ENCODE measurements around the gene NCEH1.

The NCEH1 gene

GRCh38 chr3:172692751-172693338 is 18.0 kb downstream of the NCEH1 start:
- Histone ChIP-seq H3K9me3 (ENCODE audit: control insufficient read depth, insufficient read depth, low read length) (no peaks in the 10 kb centered on the region), H3K4me2 (ENCODE audit: low read length) (peak overlapping the region; percentile 20), H3K27ac (ENCODE audit: low read depth, low read length) (no peak overlapping the region), H3F3A (ENCODE audit: control insufficient read depth, insufficient read depth) (peaks cover 6% of the 10 kb centered on the region; the same call in 1 of the 2 replicates), H3K9me2 (replicated peaks; ENCODE audit: control insufficient read depth, low read length) (no peaks in the 10 kb centered on the region), H3K36me3 (ENCODE audit: control insufficient read depth, low read length) (no peaks in the 10 kb centered on the region), H3K4me1 (ENCODE audit: control insufficient read depth, low read length) (peaks cover 14% of the 10 kb centered on the region), H3K79me2 (ENCODE audit: control insufficient read depth, low read length) (peaks cover 11% of the 10 kb centered on the region), H4K20me1 (ENCODE audit: control insufficient read depth, insufficient read depth, low read depth, low read length) (no peaks in the 10 kb centered on the region), H3K4me3 (ENCODE audit: low read length) (no peak overlapping the region), H3K27me3 (ENCODE audit: control insufficient read depth, low read length) (no peaks in the 10 kb centered on the region)
- TF ChIP-seq, protein P1, sequence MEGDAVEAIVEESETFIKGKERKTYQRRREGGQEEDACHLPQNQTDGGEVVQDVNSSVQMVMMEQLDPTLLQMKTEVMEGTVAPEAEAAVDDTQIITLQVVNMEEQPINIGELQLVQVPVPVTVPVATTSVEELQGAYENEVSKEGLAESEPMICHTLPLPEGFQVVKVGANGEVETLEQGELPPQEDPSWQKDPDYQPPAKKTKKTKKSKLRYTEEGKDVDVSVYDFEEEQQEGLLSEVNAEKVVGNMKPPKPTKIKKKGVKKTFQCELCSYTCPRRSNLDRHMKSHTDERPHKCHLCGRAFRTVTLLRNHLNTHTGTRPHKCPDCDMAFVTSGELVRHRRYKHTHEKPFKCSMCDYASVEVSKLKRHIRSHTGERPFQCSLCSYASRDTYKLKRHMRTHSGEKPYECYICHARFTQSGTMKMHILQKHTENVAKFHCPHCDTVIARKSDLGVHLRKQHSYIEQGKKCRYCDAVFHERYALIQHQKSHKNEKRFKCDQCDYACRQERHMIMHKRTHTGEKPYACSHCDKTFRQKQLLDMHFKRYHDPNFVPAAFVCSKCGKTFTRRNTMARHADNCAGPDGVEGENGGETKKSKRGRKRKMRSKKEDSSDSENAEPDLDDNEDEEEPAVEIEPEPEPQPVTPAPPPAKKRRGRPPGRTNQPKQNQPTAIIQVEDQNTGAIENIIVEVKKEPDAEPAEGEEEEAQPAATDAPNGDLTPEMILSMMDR (IDR thresholded peaks at IDR 0.05; ENCODE audit: low read depth, low read length, poor library complexity, severe bottlenecking): no peak
- no peak for TF ChIP-seq EZH2phosphoT487 (IDR thresholded peaks at IDR 0.05; ENCODE audit: borderline replicate concordance, low read length)

DNA sequence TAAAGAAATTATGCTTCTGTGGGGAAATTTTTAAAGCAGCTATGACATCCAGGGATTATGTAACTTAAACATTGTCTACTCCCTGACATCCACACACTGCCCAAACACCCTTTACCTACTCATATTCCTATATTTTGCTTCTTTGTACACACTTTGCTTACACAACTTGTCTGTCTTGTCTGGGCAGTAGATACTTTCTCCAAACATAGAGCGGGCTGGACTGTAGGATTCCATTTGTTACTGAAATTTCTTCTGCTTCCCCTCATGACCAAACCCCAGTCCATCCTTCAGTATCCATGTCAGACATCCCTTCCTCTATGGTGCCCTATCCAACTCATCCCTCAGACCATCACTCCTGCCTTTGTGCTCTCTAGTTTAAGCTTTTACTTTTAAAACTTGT is 19.9 kb downstream of the NCEH1 start:
- Histone ChIP-seq H3K27ac (ENCODE audit: low read depth, low read length) (no peak overlapping the region), H3K36me3 (ENCODE audit: control insufficient read depth, low read length) (no peaks in the 10 kb centered on the region), H3K4me1 (ENCODE audit: control insufficient read depth, low read length) (peaks cover 14% of the 10 kb centered on the region), H3K79me2 (ENCODE audit: control insufficient read depth, low read length) (peaks cover 11% of the 10 kb centered on the region), H3K4me2 (ENCODE audit: low read length) (no peak overlapping the region), H3K9me3 (ENCODE audit: control insufficient read depth, insufficient read depth, low read length) (no peaks in the 10 kb centered on the region), H4K20me1 (ENCODE audit: control insufficient read depth, insufficient read depth, low read depth, low read length) (no peaks in the 10 kb centered on the region), H3F3A (ENCODE audit: control insufficient read depth, insufficient read depth) (peaks cover 6% of the 10 kb centered on the region; the same call in 1 of the 2 replicates), H3K27me3 (ENCODE audit: control insufficient read depth, low read length) (no peaks in the 10 kb centered on the region), H3K4me3 (ENCODE audit: low read length) (no peak overlapping the region), H3K9me2 (replicated peaks; ENCODE audit: control insufficient read depth, low read length) (no peaks in the 10 kb centered on the region)
- TF ChIP-seq, protein P1 (IDR thresholded peaks at IDR 0.05; ENCODE audit: low read depth, low read length, poor library complexity, severe bottlenecking): no peak
- no peak for TF ChIP-seq EZH2phosphoT487 (IDR thresholded peaks at IDR 0.05; ENCODE audit: borderline replicate concordance, low read length)

GRCh38 chr3:172688588-172688987 is 22.3 kb downstream of the NCEH1 start:
- Histone ChIP-seq H4K20me1 (ENCODE audit: control insufficient read depth, insufficient read depth, low read depth, low read length) (no peaks in the 10 kb centered on the region), H3K4me2 (ENCODE audit: low read length) (no peak overlapping the region), H3K9me3 (ENCODE audit: control insufficient read depth, insufficient read depth, low read length) (no peaks in the 10 kb centered on the region), H3K36me3 (ENCODE audit: control insufficient read depth, low read length) (no peaks in the 10 kb centered on the region), H3K4me3 (ENCODE audit: low read length) (no peak overlapping the region), H3K27me3 (ENCODE audit: control insufficient read depth, low read length) (no peaks in the 10 kb centered on the region), H3F3A (ENCODE audit: control insufficient read depth, insufficient read depth) (peaks cover 6% of the 10 kb centered on the region; the same call in 1 of the 2 replicates), H3K79me2 (ENCODE audit: control insufficient read depth, low read length) (peaks cover 9% of the 10 kb centered on the region), H3K27ac (ENCODE audit: low read depth, low read length) (no peak overlapping the region), H3K4me1 (ENCODE audit: control insufficient read depth, low read length) (peaks cover 14% of the 10 kb centered on the region), H3K9me2 (replicated peaks; ENCODE audit: control insufficient read depth, low read length) (no peaks in the 10 kb centered on the region)
- no peak for TF ChIP-seq EZH2phosphoT487 (IDR thresholded peaks at IDR 0.05; ENCODE audit: borderline replicate concordance, low read length)
- TF ChIP-seq, protein P1 (IDR thresholded peaks at IDR 0.05; ENCODE audit: low read depth, low read length, poor library complexity, severe bottlenecking): no peak

Data from DOHH2 (cell line).